GM20431 (cell line): ENCODE data around the gene PPFIA3.

Experiments used
- in situ Hi-C: fragments of 300-500 bp; cut with MseI, MboI; formaldehyde crosslinking; loops from one replicate; pipeline ENCODE4 v1.15.0; 2020; ENCODE audit warnings: low sequenced_read_pairs; ENCODE audit not compliant: unreplicated experiment

The PPFIA3 gene

GRCh38 chr19:49101160-49101559 is 18.2 kb upstream of the PPFIA3 start:
- in situ Hi-C loops = no loop called here

- in situ Hi-C loops = no loop called here
These were observed 17.0 kb upstream of the PPFIA3 start for GRCh38 chr19:49102303-49102702.

- in situ Hi-C loops = no loop called here
These were observed 15.8 kb upstream of the PPFIA3 start for GRCh38 chr19:49103331-49104085.

- in situ Hi-C loops = no loop called here
These were observed 15.0 kb upstream of the PPFIA3 start for GRCh38 chr19:49104229-49104864.

GRCh38 chr19:49106648-49107135 is 12.7 kb upstream of the PPFIA3 start:
- in situ Hi-C loops = no loop called here

- in situ Hi-C loops = no loop called here
These were observed 11.5 kb upstream of the PPFIA3 start for GRCh38 chr19:49107625-49108459.

GRCh38 chr19:49109051-49109450 is 10.3 kb upstream of the PPFIA3 start:
- in situ Hi-C loops = no loop called here

- in situ Hi-C loops = no loop called here
These were observed 9.6 kb upstream of the PPFIA3 start for GRCh38 chr19:49109569-49110233.

GRCh38 chr19:49110567-49110966 is 8.8 kb upstream of the PPFIA3 start:
- in situ Hi-C loops = no loop called here

GRCh38 chr19:49111218-49111998 is 7.9 kb upstream of the PPFIA3 start:
- in situ Hi-C loops = no loop called here

- in situ Hi-C loops = no loop called here
These were observed 5.3 kb upstream of the PPFIA3 start, which contains the start of gene LIN7B for GRCh38 chr19:49113762-49114629. Gene LIN7B, plus strand, starts transcription at chr19:49114370. Its CDS starts 35 bp downstream, at chr19:49114405.

GRCh38 chr19:49114630-49115363 is 4.5 kb upstream of the PPFIA3 start:
- in situ Hi-C loops = no loop called here

- in situ Hi-C loops = no loop called here
These were observed 2.8 kb upstream of the PPFIA3 start for GRCh38 chr19:49116544-49116943.

GRCh38 chr19:49117677-49118564 is 1.4 kb upstream of the PPFIA3 start:
- in situ Hi-C loops = no loop called here

GRCh38 chr19:49118565-49119410 is 556 bp upstream of the PPFIA3 start, which contains the start of gene C19orf73:
Gene C19orf73, minus strand, starts transcription at chr19:49119143. Its CDS starts 121 bp downstream, at chr19:49119022.
- in situ Hi-C loops = no loop called here

- in situ Hi-C loops = no loop called here
These were observed 960 bp downstream of the PPFIA3 start for GRCh38 chr19:49120325-49120683.
